GM12878 (cell line): Measurements from ENCODE around the gene MVP. TPM values are rescaled to one million over a fixed set of nuclear protein-coding genes. Genes with fewer than 3 reads are reported as not detected.

Experiments used
- ATAC-seq: fragments of 200-7000 bp; cut with Tn5 transposase; 3 replicates; pipeline ENCODE4 v1.9.1; 2020; ENCODE audit warnings: mild to moderate bottlenecking, moderate library complexity
- BruUV-seq: library from RNA; stranded (reverse); fragments of 400-500 nt; replicated peaks from 2 replicates; lab custom pipeline; 2021; lab: Mats Ljungman, UMichigan
- CTCF ChIA-PET: fragments of 300-600 bp; sonication (Branson Sonifier 250); formaldehyde crosslinking; extraction: SDS; loops from one replicate; lab custom pipeline; 2021; ENCODE audit warnings: inconsistent platforms; lab: Yijun Ruan, JAX
- POLR2A ChIA-PET: fragments of 350-600 bp; formaldehyde crosslinking; extraction: SDS; loops from one replicate; lab custom pipeline; 2021; ENCODE audit warnings: inconsistent platforms; lab: Charles Lee
- RAD21 ChIA-PET: fragments of 300-600 bp; sonication (Branson Sonifier 250); formaldehyde crosslinking; loops from one replicate; lab custom pipeline; 2023; ENCODE audit warnings: antibody characterized with exemption; ENCODE audit not compliant: unreplicated experiment; lab: Charles Lee
- SMC1A ChIA-PET: fragments of 300-600 bp; sonication (Branson Sonifier 250); formaldehyde crosslinking; loops from one replicate; lab custom pipeline; 2023; ENCODE audit not compliant: unreplicated experiment, uncharacterized antibody; lab: Charles Lee
- DNase-seq: peaks from one replicate; pipeline ENCODE4 v3.0.0-alpha.2; 2011; ENCODE audit warnings: low read depth, low spot score
- FAIRE-seq: peaks from 3 replicates; lab custom pipeline; 2011; peaks lifted over from hg19 to GRCh38; lab: Jason Lieb, UNC
- H2AFZ ChIP-seq: 2 replicates; pipeline ENCODE4 v1.6.0; 2011; ENCODE audit warnings: low read depth, low read length, control low read depth; ENCODE audit not compliant: control insufficient read depth
- H3K27ac ChIP-seq: 2 replicates; pipeline ENCODE4 v1.5.1; 2011; ENCODE audit warnings: control low read depth; ENCODE audit not compliant: control insufficient read depth, insufficient read depth
- H3K27me3 ChIP-seq, 2 experiments: replicated peaks in 1 of 2; 2 replicates each; pipeline versions ENCODE4 v1.6.0 to v1.6.1; 2011; ENCODE audit warnings: low read length in 1 of 2; ENCODE audit not compliant: control insufficient read depth in 2 of 2, insufficient read depth in 2 of 2
- H3K36me3 ChIP-seq, 2 experiments: 2 replicates each; pipeline ENCODE4 v1.5.1; 2011; ENCODE audit warnings: low read length in 1 of 2; ENCODE audit not compliant: control insufficient read depth in 2 of 2, insufficient read depth in 2 of 2
- H3K4me1 ChIP-seq: 2 replicates; pipeline ENCODE4 v1.6.1; 2011; ENCODE audit warnings: mild to moderate bottlenecking, low read length, moderate library complexity, mixed read lengths; ENCODE audit not compliant: control insufficient read depth, insufficient read depth
- H3K4me2 ChIP-seq: 2 replicates; pipeline ENCODE4 v1.6.0; 2011; ENCODE audit warnings: control low read depth; ENCODE audit not compliant: control insufficient read depth, insufficient read depth
- H3K4me3 ChIP-seq: fragments of 200-600 bp; sonication (generic); 2 replicates; pipeline ENCODE4 v1.5.1; 2016
- H3K79me2 ChIP-seq: 2 replicates; pipeline ENCODE4 v1.6.0; 2011; ENCODE audit warnings: low read length; ENCODE audit not compliant: control insufficient read depth, insufficient read depth
- H3K9ac ChIP-seq: 2 replicates; pipeline ENCODE4 v1.8.0; 2011; ENCODE audit warnings: low read length, control low read depth, mixed read lengths; ENCODE audit not compliant: control insufficient read depth, insufficient read depth
- H3K9me3 ChIP-seq: replicated peaks from 3 replicates; pipeline ENCODE4 v1.5.1; 2011; ENCODE audit warnings: mild to moderate bottlenecking, low read length; ENCODE audit not compliant: control insufficient read depth, insufficient read depth
- H4K20me1 ChIP-seq: 2 replicates; pipeline ENCODE4 v1.6.0; 2011; ENCODE audit not compliant: control insufficient read depth, insufficient read depth
- BMI1 ChIP-seq: fragments of 450-650 bp; IDR thresholded peaks from 2 replicates; pipeline ENCODE4 v1.6.1; 2016; ENCODE audit warnings: mild to moderate bottlenecking, moderate library complexity, borderline replicate concordance
- EGR1 ChIP-seq, 2 experiments: IDR thresholded peaks; 1 replicate in 1 of 2; 2 replicates in 1 of 2; pipeline ENCODE4 v1.6.1; 2011 to 2012; ENCODE audit warnings: low read depth in 2 of 2, low read length in 2 of 2, borderline replicate concordance in 1 of 2, mild to moderate bottlenecking in 1 of 2, moderate library complexity in 1 of 2
- HDAC2 ChIP-seq: fragments of 200-600 bp; sonication (generic); IDR thresholded peaks from 2 replicates; pipeline ENCODE4 v1.6.1; 2017
- WGBS: methylation state at CpG from one replicate; pipeline ENCODE4 v1.1.6; 2016; ENCODE audit warnings: low lambda C conversion rate; ENCODE audit not compliant: insufficient replicate concordance, insufficient coverage; ENCODE audit errors: missing lambda C conversion rate; 5-methylcytosine and 5-hydroxymethylcytosine counted together
- in situ Hi-C: fragments of 300-500 bp; cut with MboI; formaldehyde crosslinking; loops from 9 replicates; pipeline ENCODE4 v1.14.3; 2018; ENCODE audit warnings: mixed read lengths
- intact Hi-C: fragments of 100-400 bp; cut with micrococcal nuclease; formaldehyde crosslinking; loops from one replicate; pipeline ENCODE4 v1.14.2; 2022; ENCODE audit not compliant: unreplicated experiment
- polyA plus RNA-seq, 11 experiments: library from polyadenylated mRNA; depleted of rRNA in 4 of 11; unstranded in 6 of 11; stranded (reverse) in 5 of 11; fragments of >200 nt; fragmentation: Nextera tagmentation in 4 of 11; fragmentation: Illumina TruSeq in 1 of 11; extraction: Ambion mirVana in 4 of 11; extraction: Trizol in 1 of 11; gene quantifications; 1 replicate in 1 of 11; 2 replicates in 10 of 11; pipeline versions ENCODE4 v1.2.1 to v1.2.3, GENCODE V29; 2011 to 2016; ENCODE audit warnings: inconsistent platforms in 2 of 11, missing spikeins in 2 of 11, low read depth in 1 of 11
- total RNA-seq, 4 experiments: library from RNA; depleted of rRNA in 3 of 4; stranded (reverse); fragments of >200 nt in 3 of 4; fragmentation: Illumina TruSeq in 1 of 4; extraction: Trizol in 1 of 4; gene quantifications; 2 replicates each; pipeline versions ENCODE4 v1.2.1 to v1.2.3, GENCODE V29; 2013 to 2021

Gene MVP
- total and polyA plus RNA-seq, 10 of the 15 experiments (the other 5 are each of a cell fraction or from before 2014, with no cell fraction given): 0.98 to 74.2 (median 54.7) TPM

GRCh38 chr16:29811896-29812665, 8.2 kb upstream of the MVP start, which contains the start of gene PRRT2:
Gene PRRT2 (plus strand): TSS chr16:29812193. CDS start chr16:29813055, 862 bp downstream.
- BruUV-seq: no TSS peak
- ChIA-PET SMC1A (interaction anchor here (1.4 to 2.1 kb wide), 2 partner anchors 36 to 80 kb away, joined by 4 read pairs; no protein-coding TSS in a partner anchor), POLR2A (interaction anchor here (0.6 to 1.7 kb wide), 4 partner anchors 8 to 59 kb away, joined by 3 to 9 read pairs (median 6); partner anchors contain the start of gene MVP), RAD21 (interaction anchor here (0.6 to 1.1 kb wide), 2 partner anchors 8 to 264 kb away, joined by 3 read pairs; partner anchors contain the start of gene MVP), CTCF (interaction anchor here (1.3 kb wide), 2 partner anchors 31 to 36 kb away, joined by 3 to 6 read pairs; no protein-coding TSS in a partner anchor)
- FAIRE-seq (no peak), DNase-seq (no peak), ATAC-seq (0 out of 3 replicates have a peak, but pooled peaks have one; percentile 0)
- intact Hi-C loops (no loop called here), in situ Hi-C loops (no loop called here)
- Histone ChIP-seq H3K9ac (peak within 1 kb of the TSS; percentile 32; the same call in 1 of the 2 replicates), H2AFZ (no peak within 1 kb of the TSS), H3K27ac (no peak within 1 kb of the TSS), H3K79me2 (peaks cover 30% of the 10 kb centered on the region), H3K4me2 (peak within 1 kb of the TSS; percentile 99), H3K4me1 (peaks cover 30% of the 10 kb centered on the region), H3K9me3 (no peaks in the 10 kb centered on the region), H3K27me3 (no peaks in the 10 kb centered on the region), H3K4me3 (peak within 1 kb of the TSS; percentile 85), H4K20me1 (no peaks in the 10 kb centered on the region), H3K36me3 (peaks cover 7 to 13% of the 10 kb centered on the region in 2 experiments; a peak in 2 of 4 replicates)
- TF ChIP-seq BMI1 (peak; percentile 64; the same call in 1 of the 2 replicates), HDAC2 (no peak), EGR1 (IDR thresholded peaks at IDR 0.05; ENCODE audit: borderline replicate concordance in 1 of 2, low read depth in 2 of 2, low read length in 2 of 2) (peak in 1 of 2 experiments; percentile 64; a peak in 2 of 3 replicates)
- WGBS: 9% methylated on average over 42 of the region's 69 CpGs
